Prostate gland (tissue), 2 donors: ENCODE measurements around the gene OSBP. TPM values are rescaled to one million over a fixed set of nuclear protein-coding genes. Genes with fewer than 3 reads are reported as not detected.

Source experiments
- DNase-seq: peaks from one replicate; pipeline ENCODE4 v3.0.0-alpha.2; 2019; ENCODE audit warnings: low spot score
- H3K27ac ChIP-seq, 2 donors: fragments of 200-600 bp; sonication (generic); 2 replicates each; pipeline ENCODE4 v1.5.1; 2017 to 2019
- H3K27me3 ChIP-seq: fragments of 200-600 bp; sonication (generic); replicated peaks from 2 replicates; pipeline ENCODE4 v1.5.1; 2019; ENCODE audit not compliant: insufficient read depth
- H3K36me3 ChIP-seq, 2 donors: fragments of 200-600 bp; sonication (generic); 1 replicate in 1 of 2; 2 replicates in 1 of 2; pipeline versions ENCODE4 v1.5.1 to v1.8.1; 2017 to 2019
- H3K4me1 ChIP-seq: fragments of 200-600 bp; sonication (generic); replicated peaks from 2 replicates; pipeline ENCODE4 v1.5.1; 2019
- H3K4me3 ChIP-seq, 2 donors: fragments of 200-600 bp; sonication (generic); 2 replicates each; pipeline ENCODE4 v1.5.1; 2017 to 2019
- H3K9me3 ChIP-seq: fragments of 200-600 bp; sonication (generic); 2 replicates; pipeline ENCODE4 v1.5.1; 2017
- POLR2A ChIP-seq: fragments of 450-650 bp; IDR thresholded peaks from one replicate; pipeline ENCODE4 v1.6.1; 2016; ENCODE audit warnings: antibody characterized with exemption, mild to moderate bottlenecking
- POLR2AphosphoS5 ChIP-seq: sonication (generic); formaldehyde crosslinking; IDR thresholded peaks from one replicate; pipeline ENCODE4 v1.6.1; 2017; ENCODE audit warnings: antibody characterized with exemption
- WGBS: methylation state at CpG from one replicate; pipeline ENCODE4 v1.1.5; 2018; 5-methylcytosine and 5-hydroxymethylcytosine counted together
- intact Hi-C: fragments of 100-400 bp; cut with DNase I; formaldehyde crosslinking; loops from one replicate; pipeline ENCODE4 v1.14.2; 2022
- total RNA-seq, 2 donors: library from RNA; depleted of rRNA; stranded (reverse); fragments of >200 nt; gene quantifications; one replicate each; pipeline ENCODE4 v1.1.0, GENCODE V29; 2016
- TF ChIP-seq, protein P1 (sequence below), 4 experiments: fragments of 200-600 bp in 2 of 4; fragments of 450-650 bp in 2 of 4; sonication (generic) in 2 of 4; IDR thresholded peaks; 1 replicate in 3 of 4; 2 replicates in 1 of 4; pipeline ENCODE4 v1.5.1; 2016 to 2019; ENCODE audit warnings: antibody characterized with exemption in 4 of 4, mild to moderate bottlenecking in 2 of 4, moderate library complexity in 2 of 4

Gene OSBP
- total RNA-seq, 2 donors from 2014 or later: 46.1 to 49.0 TPM

DNA sequence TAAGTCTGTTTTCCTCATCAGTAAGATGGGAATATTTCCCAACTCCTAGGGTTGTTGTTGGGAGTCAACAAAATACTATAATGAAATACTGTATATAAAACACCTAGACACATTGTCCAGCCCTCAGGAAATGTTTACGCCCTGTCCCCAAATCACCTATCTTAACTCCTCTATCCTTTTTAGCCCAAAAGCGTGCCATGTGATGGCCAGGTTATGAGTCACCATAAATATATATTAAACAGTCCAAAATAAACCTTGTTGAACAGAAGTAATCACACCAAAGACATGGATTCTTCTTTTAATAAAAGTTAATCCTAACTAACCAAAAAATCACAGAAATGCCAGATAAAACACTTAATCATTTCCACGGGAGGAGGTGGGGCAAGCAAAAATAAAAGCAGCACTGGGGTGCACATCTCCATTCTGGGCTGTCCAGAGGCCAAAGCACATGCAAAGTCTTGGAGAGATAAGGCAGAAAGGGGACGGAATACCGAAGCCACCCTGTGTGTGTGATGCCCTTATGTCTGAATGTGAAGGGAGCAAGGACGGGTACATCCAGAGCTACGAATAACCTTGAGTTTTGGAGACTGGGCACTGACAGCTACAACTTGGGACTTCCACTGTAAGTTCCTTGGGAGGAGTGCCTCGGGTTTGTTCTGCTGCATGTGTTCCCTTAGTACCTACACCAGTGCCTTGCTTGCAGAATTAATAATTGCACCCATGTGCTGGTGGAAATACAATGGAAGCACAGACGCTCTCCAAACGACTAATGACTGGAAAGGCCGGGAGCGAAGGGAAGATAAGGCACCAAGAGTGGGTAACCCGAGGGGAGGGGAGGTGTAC lies 1.1 kb downstream of the OSBP start:
- DNase-seq: peak; percentile 5
- no peaks in the 10 kb centered on the region for H3K9me3 ChIP-seq
- peak overlapping the region; percentile 88 to 92 for H3K27ac ChIP-seq
- TF ChIP-seq, protein P1, sequence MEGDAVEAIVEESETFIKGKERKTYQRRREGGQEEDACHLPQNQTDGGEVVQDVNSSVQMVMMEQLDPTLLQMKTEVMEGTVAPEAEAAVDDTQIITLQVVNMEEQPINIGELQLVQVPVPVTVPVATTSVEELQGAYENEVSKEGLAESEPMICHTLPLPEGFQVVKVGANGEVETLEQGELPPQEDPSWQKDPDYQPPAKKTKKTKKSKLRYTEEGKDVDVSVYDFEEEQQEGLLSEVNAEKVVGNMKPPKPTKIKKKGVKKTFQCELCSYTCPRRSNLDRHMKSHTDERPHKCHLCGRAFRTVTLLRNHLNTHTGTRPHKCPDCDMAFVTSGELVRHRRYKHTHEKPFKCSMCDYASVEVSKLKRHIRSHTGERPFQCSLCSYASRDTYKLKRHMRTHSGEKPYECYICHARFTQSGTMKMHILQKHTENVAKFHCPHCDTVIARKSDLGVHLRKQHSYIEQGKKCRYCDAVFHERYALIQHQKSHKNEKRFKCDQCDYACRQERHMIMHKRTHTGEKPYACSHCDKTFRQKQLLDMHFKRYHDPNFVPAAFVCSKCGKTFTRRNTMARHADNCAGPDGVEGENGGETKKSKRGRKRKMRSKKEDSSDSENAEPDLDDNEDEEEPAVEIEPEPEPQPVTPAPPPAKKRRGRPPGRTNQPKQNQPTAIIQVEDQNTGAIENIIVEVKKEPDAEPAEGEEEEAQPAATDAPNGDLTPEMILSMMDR (IDR thresholded peaks at IDR 0.05): no peak
- no peak for TF ChIP-seq POLR2AphosphoS5
- no peak for TF ChIP-seq POLR2A
- intact Hi-C loops: no loop called here
- WGBS: 9% methylated on average over 13 of the region's 13 CpGs
- no peaks in the 10 kb centered on the region for H3K36me3 ChIP-seq
- H3K4me1 ChIP-seq: peaks cover 8% of the 10 kb centered on the region
- no peaks in the 10 kb centered on the region for H3K27me3 ChIP-seq
- peak overlapping the region; percentile 60 to 84 for H3K4me3 ChIP-seq

DNA sequence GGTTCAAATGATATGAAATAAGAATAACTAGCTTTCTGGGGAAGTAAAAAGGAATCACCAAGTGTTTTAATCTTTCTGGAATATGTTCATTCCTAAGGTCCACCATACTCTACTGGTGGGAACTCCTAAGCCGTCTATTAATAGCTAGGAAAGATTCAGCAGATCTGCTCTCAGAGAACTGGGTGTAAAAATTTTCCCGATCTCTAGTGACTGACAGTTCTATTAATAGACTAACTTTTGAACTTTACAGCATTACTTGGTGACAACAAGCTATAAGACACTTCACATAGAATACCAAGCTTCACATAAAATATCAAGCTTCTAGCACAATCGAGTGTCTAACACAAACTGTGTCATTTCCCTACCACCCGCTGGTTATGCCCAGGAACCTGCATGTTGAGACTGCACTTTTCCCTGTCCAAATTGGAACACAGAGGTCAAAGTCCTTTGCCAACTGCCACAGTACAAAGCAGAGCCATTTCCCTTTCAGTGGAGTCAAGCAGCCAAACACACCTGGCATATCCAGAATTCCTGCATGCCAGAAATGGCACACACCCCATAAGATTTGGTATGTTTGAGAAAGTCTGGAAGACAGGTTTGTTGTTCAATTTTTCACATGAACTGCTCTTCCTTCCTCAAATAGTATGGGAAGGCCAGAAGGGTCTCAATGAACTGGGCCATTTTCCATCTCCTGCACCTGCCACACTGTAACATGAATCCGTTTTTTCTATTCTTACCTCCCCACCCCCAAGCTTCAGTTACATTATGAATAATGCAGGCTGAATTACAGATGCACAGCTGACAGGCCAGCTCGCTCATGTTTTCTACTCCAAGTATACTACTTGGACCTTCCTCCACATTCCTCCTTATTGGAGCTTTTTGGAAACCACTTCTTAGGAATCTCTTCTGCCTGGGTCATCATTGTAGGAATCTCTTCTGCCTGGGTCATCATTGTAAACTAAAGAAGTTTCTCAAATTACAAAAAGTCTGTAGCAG lies 3.7 kb downstream of the OSBP start:
- peak; percentile 9 for DNase-seq
- 46% methylated on average over 6 of the region's 6 CpGs for WGBS
- intact Hi-C loops: no loop called here

DNA sequence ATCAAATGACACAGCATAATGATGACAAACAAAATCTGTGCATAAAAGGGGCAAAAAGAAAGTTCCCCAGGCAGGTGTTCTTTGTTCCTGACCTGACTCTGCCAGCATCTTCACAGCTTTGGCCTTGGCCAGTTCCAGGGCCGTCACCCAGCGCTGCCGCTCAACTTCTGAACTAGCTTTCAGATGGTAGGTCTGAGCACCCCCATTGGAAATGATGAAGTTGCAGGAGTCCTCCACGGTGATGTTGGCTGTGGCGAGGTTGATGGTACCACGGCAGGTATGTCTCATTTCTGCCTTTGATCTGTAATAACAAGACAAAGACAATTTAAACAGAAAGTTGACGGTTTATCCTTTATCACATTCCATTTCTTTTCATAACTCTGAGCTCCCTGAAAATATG lies 5.3 kb downstream of the OSBP start:
- no peaks in the 10 kb centered on the region for H3K27me3 ChIP-seq
- TF ChIP-seq POLR2A: no peak
- TF ChIP-seq, protein P1 (IDR thresholded peaks at IDR 0.05): no peak
- TF ChIP-seq POLR2AphosphoS5: no peak
- no peak overlapping the region for H3K4me3 ChIP-seq
- WGBS: 90% methylated on average over 7 of the region's 7 CpGs
- H3K9me3 ChIP-seq: no peaks in the 10 kb centered on the region
- H3K4me1 ChIP-seq: peaks cover 2% of the 10 kb centered on the region
- intact Hi-C loops: no loop called here
- DNase-seq: no peak
- no peak overlapping the region for H3K27ac ChIP-seq
- H3K36me3 ChIP-seq: no peaks in the 10 kb centered on the region

More for the DNA sequence above, 3.7 kb downstream of the OSBP start:
- Histone ChIP-seq H3K4me3 (no peak overlapping the region), H3K9me3 (no peaks in the 10 kb centered on the region), H3K36me3 (no peaks in the 10 kb centered on the region), H3K4me1 (peaks cover 2% of the 10 kb centered on the region), H3K27ac (no peak overlapping the region), H3K27me3 (no peaks in the 10 kb centered on the region)
- TF ChIP-seq, protein P1 (IDR thresholded peaks at IDR 0.05): no peak
- TF ChIP-seq POLR2AphosphoS5 (no peak), POLR2A (no peak)

DNA sequence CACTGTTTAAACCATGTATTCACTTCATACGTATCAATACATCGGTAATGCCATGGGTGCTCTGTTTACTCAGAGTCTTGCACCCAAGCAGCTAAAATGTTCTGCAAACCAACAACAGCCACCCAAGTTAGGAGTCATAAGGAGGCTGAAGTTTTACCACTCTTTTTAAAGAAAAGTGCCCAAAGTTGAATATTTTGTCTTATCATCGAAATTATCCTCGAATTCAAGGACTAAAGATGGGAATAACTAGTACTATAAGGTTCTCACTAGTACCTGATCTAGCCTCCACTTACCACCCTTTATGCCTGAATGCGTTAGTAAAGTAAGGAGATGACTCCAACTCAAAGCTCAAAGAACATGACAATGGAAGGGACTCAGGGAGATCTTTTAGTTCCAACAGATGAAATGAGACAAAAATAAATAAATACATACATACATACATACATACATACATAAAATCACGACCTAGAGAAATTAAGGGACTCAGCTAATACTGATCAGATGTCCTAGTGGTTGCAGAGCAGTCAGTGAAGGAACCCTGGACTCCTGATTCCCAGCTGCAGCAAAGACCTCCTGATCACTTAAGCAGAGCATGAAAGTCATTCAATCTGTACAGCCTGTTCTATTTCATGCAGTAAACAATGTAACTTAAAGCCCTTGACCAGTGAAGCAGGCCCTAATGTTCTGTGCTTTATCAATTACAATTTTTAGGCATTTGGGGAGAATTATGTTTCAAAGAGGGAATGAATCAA lies 7.7 kb downstream of the OSBP start:
- WGBS: 93% methylated on average over 6 of the region's 6 CpGs

More for the DNA sequence above, 7.7 kb downstream of the OSBP start:
- TF ChIP-seq, protein P1 (IDR thresholded peaks at IDR 0.05): no peak
- TF ChIP-seq POLR2A (no peak), POLR2AphosphoS5 (no peak)
- Histone ChIP-seq H3K4me3 (no peak overlapping the region), H3K9me3 (no peaks in the 10 kb centered on the region), H3K27me3 (no peaks in the 10 kb centered on the region), H3K4me1 (peaks cover 2% of the 10 kb centered on the region), H3K36me3 (no peaks in the 10 kb centered on the region), H3K27ac (no peak overlapping the region)
- intact Hi-C loops: no loop called here
- no peak for DNase-seq
